ENCODE results near the gene ASXL2.

GRCh38 chr2:25853038-25853638, 25.1 kb downstream of the ASXL2 start:
- TF ChIP-seq CTCF (IDR thresholded peaks at IDR 0.05) (no peak), POLR2A (IDR thresholded peaks at IDR 0.05) (no peak)
